NCI-H524 treated with DMSO at 0.1 percent for 48 hours (cell line): Measurements from ENCODE around the gene KISS1R.
"Not testable (repeated sequence)": the region's sequence is repeated elsewhere in the genome, so short reads cannot be mapped to it uniquely, and the experiment has no call there.

Experiments
- DNase-seq: peaks from one replicate; lab custom pipeline; 2025; lab: John Stamatoyannopoulos, UW

Gene KISS1R

DNA sequence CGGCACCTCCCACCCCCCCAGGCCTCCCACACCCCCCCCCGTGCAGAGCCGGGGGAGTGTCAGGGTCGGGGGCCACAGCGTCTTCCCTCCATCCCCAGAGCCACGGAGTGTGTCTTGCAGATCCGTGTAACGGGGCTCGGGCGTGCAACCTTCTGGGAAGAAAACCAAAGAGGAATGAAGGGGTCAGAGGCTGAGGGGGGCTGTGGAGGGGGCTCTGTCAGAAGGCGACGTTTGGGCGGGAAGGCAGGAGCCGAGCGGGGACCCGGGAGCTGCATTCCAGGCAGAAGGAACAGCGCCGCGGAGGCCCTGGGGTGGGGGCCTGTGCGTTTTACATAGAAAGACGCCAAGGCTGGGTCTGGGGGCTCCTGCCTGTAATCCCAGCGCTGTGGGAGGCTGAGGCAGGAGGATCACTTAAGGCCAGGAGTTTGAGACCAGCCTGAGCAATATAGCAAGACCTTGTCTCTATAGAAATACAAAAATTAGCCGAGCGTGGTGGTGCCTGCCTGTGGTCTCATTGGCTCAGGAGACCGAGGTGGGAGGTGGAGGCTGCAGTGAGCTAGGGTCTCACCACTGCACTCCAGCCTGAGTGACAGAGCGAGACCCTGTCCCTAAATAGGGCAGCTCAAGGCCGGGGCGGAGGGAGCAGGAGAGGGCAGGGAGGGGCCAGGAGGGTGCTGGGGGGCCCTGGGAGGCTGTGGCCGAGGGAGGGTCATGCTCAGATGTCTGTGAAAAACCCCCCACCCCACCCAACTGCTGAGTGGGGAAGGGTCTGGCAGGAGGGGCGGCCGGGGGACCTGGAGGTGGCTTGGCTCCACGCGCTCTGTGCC lies 36.5 kb downstream of the KISS1R start:
- DNase-seq, result no peak

DNA sequence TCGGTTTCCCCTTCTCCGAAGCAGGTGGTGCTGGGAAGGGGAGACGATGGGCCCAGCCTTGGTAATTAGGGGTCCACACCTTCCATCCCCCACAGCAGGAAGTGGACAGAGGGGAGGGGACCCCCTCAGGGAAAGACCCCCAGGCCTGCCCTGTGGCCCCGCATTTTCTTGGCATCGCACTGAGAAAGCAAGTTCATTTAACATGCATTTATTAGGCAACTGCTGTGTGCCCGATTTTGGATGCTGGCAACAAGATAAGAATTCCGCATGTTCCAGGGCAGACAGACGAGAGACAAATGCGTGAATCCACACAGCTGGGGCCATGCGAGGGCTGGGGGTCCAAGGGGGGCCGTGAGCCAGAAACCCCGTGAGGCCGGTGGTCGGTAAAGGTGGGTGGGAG lies 37.1 kb downstream of the KISS1R start:
- DNase-seq, result no peak

DNA sequence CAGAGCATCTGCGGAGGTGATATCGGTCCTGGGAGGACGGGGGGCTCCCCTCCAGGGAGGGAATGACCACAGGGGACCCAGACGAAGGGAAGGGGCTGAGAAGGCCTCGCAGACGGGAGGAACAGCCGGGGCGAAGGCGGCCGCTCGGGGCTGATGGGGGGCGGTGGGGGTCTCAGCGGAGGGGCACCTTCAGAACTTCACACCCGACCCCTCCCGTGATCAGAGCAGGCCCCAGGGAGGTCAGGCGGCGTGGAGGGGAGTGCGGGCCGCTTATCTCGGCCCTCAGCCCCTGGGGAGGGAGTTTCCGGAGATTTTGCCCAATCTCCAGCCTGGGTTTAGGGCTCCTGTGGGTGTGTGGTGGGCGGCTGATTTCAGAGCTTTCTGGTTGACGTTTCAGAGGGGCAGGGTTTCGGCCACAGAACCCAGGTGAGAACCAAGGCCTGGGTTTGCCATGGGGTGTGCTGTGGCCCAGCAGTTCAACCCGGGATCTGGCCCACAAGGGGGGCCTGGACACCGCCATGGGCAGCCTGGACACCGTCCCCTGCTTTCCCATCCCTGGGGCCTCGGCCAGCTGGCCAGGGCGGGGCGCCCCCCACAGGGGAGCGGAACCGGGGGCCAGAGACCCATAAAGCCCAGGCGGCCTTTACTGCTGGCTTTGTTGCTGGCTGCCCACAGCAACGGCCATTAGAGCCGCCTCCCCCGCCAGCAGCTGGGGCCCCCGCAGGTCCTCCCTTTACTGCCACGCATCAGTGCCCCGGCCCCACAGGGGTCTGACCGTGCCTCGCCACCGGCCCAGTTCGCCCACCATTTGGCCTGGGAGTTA lies 37.8 kb downstream of the KISS1R start:
- no peak for DNase-seq

DNA sequence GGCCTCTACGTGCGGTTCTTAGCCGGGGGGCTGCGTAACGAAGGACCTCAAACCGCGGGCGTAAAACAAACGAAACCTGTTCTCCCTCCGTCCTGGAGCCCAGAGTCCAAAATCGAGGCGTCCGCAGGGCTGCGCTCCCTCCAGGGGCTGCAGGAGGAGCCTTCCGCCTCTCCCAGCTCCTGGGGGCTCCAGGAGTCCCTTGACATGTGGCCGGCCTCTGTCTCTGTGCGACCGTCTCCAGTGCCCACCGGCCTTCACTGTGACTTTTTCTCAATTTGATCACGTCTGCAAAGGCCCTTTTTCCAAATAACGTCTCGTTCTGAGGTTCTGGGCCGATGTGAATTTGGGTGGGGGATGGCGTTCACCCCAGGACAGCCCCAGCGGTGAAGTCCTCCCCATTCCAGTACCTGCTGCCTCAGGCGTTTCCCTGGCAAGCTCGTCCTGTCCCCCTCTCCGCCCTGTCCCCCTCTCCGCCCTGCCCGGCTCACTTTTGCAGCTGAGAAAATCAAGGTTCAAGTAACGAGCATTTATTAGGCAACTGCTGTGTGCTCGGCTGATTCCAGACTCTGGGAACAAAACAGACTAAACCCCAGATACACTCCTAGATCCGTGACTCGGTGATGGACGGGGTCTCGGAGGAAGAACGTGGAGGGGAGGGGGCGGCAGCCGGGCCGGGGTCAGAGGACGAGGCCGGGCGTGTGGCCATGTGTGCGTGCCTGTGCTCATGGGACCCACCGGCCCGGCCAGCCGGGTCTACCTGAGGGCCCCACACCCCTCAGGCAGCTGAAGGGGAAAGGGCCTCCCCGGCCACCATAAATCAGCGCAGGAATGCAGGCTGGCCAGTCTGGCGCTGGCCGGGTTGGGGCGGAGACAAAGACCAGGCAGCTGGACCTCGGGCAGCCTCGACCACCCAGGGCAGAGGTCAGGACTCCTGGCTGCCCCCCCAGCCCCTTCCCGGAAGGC lies 39.0 kb downstream of the KISS1R start:
- no peak for DNase-seq

DNA sequence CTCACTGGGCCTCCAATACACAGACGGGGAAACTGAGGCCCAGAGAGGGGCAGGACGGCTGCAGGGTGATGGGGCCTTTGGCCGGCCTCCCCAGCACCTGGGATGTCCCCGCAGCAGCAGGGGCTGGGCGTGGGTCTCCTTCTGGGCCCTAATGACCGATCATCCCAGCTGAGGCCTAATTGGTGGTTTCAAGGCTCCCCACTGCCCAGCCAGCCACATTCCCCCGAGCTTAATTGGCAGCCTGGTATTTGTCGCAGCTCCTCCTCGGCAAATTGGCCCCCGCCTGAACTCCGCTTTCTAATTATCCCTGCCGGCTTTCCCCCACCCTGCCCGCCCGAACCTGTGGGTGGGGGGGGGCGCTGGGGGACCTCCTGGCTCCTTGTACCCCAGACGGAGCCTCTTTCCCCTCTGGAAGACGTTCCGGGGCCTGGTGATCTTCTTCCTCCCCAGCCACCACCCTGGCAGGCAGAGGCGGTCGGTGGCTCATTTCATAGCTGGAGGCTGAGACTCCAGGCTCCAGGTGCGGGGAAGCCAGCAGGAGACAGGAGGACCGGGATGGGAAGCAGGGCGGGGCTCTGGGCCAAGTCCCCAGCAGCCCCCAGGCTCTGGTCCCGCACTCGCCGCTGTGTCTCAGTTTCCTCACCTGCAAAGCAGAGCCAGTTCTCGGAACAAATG lies 39.8 kb downstream of the KISS1R start:
- DNase-seq, result no peak

DNA sequence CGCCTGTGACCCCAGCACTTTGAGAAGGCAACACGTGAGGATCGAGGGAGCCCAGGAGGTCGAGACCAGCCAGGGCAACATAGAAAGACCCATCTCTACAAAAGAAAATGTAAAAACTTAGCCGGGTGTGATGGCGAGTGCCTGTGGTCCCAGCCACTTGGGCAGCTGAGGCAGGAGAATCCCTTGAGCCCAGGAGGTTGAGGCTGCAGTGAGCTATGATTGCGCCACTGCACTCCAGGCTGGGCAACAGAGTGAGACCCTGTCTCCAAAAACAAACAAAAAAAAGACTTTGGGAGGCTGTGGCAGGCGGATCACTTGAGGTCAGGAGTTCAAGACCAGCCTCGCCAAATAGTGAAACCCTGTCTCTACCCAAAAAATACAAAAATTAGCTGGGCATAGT lies 40.4 kb downstream of the KISS1R start:
- not testable (repeated sequence) for DNase-seq

DNA sequence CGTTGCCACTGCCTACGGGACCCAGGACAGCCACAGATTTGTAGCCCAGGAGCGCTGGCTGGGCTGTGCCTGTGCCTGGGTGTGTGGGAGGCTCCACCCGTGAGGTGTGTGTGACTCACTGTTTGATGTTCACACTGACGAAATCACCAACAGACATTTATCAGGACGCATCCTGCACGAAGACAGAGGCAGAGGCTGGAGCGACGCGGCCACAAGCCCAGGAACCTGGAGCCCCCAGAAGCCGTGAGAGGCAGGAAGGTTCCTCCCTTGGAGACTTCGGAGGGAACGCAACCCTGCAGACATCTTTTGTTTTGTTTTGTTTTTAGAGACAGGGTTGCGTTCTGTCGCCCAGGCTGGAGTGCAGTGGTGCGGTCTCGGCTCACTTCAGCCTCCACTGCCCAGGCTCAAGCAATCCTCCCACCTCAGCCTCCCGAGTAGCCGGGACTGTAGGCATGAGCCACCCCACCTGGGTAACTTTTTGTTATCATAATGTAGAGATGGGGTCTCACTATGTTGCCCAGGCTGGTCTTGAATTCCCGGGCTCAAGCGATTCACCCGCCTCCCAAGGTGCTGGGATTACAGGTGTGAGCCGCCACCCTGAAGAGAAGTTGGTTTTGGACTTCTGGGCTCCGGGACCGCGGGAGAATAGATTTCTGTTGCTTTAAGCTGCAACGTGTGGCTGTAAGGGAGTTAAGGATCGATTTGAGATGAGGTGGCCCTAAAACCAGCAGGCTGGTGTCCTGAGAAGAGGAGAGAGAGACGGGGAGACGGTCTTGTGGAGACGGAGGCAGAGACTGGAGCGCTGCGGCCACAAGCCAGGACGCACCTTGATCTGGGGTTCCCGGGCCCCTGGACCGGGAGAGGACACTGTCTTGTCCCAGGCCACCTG lies 42.1 kb downstream of the KISS1R start:
- DNase-seq, result no peak

DNA sequence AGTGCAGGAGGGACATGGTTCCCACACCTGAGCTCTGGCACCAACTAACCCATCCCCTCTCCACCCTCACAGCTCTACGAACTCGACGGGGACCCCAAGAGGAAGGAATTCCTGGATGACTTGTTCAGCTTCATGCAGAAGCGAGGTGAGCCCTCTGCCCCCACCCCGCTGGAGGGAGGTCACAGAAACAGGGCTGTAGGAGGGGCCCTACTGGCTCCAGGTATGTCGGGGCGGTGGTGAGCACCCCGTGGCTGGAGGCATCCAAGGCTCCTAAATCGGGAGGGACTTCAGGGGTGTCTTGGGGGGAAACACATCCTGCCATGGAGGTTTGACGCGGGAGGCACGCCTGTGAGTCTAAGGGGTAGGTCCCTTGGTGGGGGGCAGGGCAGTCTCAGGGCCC lies 42.9 kb downstream of the KISS1R start:
- DNase-seq, result no peak

DNA sequence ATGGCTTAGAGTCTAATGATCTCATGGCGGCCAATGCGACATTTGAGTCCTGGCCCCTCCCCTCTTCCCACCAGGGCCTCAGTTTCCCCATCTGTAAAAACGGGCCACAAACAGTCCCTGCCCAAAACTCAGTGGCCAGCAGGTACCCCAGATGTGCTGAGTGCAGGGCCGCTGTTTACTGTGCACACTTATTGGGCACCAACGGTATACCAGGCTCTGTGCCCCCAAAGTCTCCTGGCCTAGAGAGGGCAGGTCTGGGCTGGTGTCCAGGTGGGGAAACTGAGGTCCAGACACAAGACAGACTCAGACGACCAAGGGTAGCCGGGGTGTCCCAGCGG lies 43.4 kb downstream of the KISS1R start:
- DNase-seq, result no peak

DNA sequence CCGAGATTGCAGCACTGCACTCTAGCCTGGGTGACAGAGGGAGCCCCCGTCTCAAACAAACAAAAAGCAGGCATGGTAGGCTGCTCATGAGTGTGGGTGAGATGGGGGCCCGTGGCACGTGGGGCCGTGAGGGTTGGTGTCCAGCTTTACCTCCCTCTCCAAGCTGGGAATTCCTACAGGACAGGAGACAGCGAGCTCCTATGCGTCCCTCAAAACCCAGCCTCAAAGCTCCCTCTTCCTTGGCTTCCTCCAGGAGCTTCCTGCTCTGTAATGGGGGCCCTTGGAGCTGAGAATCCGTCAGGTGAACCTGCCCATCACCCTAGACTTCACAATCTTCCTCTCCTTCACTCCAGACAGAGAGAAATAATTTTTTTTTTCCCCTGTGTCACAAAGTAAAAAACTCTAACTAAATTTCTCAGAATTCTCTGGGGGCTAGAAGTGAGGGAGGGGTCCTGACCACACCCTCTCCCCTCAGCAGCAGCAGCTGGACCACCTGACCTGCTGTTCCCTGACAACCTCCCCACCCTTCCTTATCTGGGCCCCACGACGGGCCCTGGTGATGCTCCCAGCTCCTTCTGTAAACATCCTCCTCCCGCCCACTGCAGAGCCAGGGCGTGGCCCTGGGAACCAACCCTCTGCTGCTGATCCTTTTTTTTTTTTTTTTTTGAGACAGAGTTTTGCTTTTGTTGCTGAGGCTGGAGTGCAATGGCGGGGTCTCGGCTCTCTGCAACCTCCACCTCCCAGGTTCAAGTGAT lies 44.9 kb downstream of the KISS1R start:
- DNase-seq, result no peak

DNA sequence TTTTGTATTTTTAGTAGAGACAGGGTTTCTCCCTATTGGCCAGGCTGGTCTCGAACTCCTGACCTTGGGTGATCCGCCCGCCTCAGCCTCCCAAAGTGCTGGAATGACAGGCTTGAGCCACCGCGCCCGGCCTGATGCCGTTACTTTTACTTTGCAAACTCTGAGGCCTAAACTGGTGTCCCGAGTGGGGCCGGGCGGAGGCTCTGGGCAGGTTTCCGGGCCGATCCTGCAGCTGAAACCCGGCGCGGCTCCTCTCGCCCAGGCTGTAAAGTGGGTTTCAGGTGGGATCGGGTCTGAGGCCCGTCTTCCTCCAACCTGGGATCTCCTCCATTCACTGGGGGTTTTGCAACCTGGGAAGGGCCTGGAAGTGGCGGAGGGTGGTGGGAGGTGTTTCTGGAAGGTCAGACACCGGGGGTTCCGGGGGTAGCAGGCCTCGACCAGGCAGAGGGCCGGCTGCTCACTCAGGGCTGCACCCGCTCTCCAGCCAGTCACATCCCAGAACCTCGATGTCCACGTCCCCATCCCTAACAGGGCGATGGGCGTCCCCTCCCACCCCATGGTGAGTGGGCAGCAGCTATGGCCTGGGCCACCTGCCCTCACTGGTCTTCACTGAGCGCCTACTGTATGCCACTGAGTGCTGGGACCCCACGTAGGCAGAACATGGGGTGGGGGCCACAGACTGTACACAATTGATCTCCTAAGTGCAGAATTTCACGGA lies 45.7 kb downstream of the KISS1R start:
- no peak for DNase-seq

DNA sequence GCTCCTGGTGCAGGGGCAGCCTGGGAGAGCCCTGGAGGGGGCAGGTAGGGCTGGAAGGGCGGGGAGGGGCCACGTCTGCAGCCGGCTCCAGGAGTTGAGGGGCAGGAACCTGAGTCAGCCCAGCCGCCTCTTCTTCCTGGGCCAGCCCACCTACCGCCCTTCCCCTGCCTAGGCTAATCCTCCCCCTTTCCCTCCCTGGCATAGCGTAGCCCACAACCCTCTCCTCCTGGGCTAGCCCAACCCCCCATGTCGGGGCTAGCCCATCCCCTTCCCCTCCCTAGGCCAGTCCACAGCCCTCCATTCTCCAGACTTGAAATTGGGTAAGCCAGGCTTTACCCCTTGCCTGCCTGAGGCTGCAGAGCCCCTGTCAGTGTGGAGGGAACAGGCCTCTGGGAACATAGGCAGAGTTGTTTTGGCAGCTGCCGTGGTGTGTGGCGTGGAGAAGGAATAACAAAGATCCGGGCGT lies 46.4 kb downstream of the KISS1R start:
- no peak for DNase-seq

DNA sequence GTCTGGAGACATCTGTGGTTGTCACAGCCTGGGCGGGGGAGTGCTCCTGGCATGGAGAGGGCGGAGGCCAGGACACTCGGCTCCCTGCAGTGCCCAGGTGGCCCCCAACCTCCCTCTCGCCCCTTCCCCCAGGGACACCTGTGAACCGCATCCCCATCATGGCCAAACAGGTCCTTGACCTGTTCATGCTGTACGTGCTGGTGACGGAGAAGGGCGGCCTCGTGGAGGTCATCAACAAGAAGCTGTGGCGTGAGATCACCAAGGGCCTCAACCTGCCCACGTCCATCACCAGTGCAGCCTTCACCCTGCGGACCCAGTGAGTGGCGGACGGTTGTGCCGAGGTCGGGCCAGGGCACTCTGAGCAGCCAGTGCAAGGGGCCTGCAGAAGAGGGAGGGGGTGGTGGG lies 47.0 kb downstream of the KISS1R start:
- DNase-seq, result no peak

DNA sequence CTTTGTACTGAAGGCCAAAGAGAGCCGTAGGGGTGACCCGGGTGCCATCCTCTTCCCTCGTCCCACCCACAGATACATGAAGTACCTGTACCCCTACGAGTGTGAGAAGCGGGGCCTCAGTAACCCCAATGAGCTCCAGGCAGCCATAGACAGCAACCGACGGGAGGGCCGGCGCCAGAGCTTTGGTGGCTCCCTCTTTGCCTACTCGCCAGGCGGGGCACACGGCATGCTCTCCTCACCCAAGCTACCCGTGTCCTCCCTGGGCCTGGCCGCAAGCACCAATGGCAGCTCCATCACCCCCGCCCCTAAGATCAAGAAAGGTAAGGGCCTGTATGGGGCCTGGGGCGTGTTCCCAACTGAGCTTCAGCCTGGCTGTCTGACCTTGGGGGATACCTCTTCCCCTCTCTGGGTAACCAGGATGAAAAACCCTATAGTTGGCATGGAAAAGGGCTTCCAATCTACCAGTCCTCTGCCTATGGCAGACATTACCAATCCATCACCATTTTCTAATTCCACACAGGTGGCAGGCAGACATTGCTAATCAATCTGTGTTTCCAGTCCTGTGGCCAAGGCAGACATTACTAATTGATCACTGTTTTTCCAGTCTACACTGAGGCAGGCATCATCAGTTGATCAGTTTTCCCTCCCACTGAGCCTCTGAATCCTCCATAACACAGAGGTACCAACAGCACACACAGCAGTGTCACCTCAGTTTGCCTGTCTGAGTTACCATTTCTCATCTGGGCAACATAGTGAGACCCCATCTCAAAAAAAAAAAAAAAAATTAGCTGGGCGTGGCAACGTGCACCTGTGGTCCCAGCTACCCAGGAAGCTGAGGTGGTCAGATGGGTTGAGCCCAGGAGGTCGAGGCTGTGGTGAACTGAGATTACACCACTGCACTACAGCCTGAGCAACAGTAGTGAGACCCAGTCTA lies 47.9 kb downstream of the KISS1R start:
- DNase-seq, result no peak

DNA sequence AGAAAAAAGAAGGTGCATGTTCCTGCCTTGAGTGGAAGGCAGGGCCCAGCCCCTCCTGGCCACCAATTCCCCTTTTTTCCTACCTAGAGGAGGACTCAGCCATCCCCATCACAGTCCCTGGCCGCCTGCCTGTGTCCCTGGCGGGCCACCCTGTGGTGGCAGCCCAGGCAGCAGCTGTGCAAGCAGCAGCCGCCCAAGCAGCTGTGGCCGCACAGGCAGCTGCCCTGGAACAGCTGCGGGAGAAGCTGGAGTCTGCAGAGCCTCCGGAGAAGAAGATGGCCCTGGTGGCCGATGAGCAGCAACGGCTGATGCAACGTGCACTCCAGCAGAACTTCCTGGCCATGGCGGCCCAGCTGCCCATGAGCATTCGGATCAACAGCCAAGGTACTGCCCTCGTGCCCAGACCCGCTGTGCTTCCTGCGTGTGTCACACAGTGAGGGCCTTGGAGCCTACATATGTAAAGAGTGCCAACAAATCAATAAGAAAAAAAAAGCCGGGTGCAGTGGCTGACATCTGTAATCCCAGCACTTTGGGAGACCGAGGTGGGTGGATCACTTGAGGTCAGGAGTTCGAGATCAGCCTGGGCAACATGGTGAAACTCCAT lies 49.5 kb downstream of the KISS1R start:
- DNase-seq, result no peak
